Measurements from ENCODE around the gene C2CD3.
"Not testable (repeated sequence)": the region's sequence is repeated elsewhere in the genome, so short reads cannot be mapped to it uniquely, and the experiment has no call there.

C2CD3 gene

DNA sequence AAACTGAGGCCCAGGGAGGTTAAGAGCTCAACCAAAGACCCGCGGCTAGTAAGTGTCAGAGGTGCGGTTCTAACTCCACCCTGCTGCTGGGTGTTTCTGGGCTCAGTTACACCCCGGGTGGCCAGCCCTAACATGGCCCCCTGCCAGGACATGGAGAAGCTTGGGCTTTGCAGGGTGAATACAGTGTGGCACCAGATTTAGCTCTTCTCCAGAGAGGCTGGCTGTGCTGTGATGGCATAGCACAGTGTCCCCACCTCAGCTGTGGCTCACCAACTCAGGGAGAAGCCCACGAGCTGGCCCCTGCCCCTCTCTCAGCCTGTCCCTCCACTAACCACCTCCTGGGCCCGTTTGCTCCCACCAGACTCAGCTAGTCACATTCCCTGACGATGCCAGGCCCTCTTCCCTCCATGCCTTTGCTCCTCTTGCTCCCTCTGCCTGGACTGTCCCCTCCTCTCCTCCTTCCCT, 168.9 kb downstream of the C2CD3 start:
- no peak for DNase-seq

DNA sequence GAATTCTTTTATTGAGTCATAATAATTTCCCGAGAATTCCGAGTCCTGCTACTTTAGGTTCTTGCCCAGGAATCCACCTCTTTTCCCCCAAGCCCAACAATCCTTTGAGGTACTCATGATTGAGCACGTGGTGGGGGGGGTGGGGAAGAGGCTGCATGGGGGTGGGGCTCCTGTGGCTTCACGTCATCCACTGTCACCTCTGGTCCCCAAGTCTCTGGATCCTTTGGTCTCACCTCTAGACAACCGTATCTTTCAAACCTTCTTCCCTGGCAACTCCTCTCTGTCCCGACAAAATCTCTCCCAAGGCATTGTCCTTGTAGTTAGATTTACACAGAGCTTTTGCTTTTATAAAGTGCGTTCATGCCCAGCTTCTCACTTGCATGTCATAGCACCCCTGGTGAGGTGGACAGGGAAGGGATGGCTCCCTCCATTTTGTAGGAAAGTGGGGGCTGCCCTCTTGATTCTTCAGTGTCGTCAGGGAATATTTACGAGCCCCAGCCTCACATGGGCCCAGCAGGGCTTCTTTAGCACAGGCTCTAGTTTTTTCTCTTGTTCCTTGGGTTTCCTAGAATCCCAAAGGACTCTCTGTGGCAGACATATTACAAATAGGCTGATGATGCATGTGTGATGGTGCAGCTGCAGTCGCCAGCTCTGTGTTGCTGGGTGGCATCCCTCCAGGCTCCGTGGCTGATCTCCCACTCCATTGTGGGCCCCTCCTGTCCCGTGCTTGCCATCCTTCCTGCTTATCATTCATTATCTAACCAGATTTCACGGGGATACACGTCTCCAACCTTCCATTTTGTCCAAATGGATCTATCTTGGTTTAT, 170.3 kb downstream of the C2CD3 start:
- DNase-seq: no peak

DNA sequence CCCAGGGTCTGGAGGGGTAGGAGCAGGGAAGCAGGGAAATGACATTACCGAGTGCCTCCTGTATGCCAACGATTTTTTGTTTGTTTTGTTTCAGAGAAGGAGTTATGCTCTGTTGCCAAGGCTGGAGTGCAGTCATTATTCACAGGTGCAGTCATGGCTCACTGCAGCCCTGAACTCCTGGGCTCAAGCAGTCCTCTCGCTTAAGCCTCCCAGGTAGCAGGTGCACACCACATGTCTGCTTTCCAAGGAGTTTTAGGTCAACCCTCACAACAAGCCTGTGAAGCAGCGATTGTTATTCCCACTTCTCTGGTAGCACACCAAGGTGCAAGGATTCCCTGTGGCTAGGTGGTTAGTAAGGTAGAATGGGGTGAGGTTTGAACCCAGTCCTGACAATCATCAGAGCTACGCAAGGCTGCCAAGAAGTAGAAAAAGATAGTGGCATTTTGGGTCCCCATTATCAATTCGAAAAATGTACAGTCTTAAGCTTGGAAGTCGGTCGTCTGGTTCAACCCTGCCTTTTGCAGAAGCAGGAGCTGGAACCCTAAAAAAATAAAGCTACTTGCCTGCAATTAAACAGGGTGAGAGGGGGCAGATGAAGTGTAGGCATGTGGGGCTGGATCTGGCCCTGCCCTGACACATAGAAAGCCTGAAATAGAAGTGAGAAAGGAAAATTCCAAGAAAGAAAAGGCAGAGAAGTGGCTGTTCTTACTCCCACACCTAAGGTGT, 171.1 kb downstream of the C2CD3 start:
- DNase-seq: no peak

DNA sequence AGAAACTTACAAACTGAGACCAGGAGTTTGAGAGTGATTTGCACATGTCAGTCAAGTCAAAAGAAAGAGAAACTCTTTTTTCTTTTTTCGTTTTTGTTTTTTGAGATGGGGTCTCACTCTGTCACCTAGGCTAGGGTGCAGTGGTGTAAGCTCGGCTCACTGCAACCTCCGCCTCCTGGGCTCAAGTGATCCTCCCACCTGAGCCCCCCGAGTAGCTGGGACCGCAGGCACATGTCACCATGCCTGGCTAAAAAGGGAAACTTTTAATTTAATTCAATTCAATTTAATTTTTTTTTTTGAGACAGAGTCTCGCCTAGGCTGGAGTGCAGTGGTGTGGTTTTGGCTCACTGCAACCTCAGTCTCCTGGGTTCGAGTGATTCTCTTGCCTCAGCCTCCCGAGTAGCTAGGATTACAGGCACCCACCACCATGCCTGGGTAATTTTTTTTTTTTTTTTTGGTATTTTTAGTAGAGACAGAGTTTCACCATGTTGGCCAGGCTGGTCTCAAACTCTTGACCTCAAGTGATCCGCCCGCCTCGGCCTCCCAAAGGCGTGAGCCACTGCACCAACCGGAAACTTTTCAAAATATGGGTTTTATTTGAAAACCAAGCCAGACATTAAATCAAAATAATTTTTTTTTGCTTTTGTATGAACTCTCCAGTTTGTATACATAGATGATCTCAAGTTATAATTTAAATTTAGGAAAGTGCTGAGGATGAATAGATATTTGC, 171.8 kb downstream of the C2CD3 start:
- no peak for DNase-seq

DNA sequence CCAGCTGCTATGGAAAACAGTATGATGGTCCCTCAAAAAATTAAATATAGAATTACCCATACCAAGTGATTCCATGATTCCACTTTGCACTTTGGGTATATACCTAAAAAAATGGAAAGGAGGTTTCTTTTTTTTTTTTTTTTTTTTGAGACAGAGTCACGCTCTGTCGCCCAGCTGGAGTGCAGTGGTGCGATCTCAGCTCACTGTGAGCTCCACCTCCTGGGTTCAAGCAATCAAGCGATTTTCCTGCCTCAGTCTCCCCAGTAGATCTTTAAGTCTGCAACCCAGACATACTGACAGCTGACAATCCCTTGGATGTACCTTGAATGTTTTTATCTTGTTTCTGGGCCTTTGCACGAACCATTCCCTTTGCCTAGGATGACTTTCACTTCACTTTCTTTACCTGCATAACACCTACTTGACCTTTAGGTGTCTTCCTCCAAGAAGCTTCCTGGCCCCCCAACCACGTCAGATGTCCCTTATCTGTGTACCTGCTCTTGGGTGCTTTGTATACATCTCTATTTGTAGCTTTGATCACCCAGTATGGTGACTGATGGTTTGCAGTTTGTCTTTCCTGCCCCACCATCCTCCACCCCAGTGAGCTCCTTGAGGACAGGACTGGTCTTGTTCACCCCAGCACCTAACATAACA, 173.6 kb downstream of the C2CD3 start:
- DNase-seq: no peak

DNA sequence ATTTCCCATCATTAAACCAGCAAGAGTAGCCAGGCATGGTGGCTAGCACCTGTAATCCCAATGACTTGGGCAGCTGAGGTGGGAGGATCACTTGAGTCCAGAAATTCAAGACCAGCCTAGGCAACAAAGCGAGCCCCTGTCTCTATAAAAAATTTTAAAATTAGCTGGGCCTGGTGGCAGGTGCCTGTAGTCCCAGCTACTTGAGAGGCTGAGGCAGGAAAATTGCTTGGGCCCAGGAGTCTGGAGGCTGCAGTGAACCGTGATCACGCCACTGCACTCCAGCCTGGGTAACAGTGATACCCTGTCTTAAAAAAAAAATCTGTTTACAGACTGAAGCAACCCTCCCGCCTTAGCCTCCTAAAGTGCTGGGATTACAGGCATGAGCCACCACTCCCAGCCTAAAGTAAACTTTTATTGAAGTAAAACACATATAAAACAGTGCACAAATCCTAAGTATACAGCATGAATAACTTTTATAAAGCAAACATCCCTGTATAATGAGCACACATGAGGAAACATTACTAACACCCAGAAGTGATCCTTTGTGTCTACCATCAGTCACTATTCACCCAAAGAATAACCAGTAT, 174.5 kb downstream of the C2CD3 start:
- no peak for DNase-seq

DNA sequence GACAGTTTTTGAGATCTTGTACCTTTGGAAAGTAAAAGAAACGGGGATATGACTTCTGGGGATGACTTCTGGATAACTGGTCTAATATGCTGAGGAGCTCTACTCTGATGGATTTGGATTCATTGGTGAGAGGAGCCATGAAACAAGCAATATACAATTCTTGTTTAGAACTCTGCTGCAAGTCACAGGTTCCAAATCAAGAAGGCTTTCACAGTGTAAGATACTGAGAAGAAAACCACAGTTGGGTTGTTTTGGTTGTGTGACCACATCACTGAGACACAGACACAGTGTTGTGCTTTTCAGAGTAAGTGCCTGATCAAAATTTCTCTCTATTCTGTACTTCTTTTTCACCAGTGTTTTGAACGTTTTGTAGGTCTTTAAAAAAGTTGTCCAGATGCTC, 175.1 kb downstream of the C2CD3 start:
- DNase-seq: no peak

DNA sequence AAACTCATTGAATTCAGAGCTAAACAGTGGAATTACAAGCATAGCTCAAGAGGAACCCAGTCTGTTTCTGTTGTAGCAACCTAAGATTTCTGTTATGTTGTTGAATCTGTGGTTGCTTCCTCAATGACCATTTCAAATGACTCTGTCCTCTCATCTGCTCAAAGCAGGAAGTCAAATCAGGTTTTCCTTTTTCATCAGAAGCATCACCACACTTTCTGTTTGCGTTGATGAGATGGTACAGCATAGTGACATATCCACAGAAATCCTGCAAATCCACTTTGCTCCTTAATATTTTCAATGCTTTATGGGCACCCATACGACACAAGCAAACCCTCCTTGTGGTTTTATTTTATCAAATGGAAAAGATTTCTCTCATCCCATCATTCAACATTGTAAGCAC, 175.6 kb downstream of the C2CD3 start:
- no peak for DNase-seq

DNA sequence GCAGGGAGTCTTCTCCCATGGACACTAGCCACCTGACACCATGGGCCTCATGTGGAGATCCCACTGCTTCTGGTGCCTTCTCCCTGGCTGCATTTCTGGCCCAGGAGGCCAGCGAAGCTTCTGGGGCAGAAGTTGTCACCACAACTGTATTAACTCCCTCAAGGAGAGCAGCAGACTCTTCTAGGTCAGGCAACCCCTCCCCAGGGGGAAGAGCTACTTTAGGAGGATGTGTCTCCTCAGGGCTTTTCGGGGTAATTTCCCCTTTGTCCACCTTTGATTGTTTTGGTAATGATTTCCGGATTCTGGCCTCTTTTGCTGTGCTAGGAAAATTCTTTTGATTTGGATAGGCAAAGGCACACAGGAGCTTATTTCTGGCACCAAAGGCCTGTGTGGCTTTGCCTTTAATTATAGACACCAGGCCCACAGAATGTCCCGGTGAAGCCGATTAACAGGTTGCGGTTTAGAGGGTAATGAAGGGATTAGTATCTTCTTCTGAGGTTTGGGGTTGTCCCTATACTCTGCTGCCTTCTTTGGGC, 179.3 kb downstream of the C2CD3 start:
- DNase-seq: no peak

DNA sequence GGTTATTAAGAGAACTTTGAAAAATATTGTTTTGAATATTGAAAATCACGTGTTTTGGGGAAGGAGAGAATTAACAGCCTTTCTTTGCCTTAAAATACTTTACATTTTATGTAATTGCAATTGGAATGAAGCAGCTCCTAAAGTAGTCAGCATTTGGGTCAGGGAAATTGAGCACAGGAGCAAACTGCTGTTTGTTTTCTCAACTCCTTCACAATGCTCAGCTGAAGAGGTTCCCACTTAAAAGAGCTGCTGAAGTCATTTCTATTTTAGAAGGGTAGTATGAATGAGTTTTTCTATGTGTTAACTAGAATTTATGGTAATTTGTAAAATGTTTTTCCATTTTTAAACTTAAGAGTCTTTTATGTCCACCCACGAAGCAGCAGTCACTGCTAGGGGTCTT, 180.1 kb downstream of the C2CD3 start:
- DNase-seq: no peak

DNA sequence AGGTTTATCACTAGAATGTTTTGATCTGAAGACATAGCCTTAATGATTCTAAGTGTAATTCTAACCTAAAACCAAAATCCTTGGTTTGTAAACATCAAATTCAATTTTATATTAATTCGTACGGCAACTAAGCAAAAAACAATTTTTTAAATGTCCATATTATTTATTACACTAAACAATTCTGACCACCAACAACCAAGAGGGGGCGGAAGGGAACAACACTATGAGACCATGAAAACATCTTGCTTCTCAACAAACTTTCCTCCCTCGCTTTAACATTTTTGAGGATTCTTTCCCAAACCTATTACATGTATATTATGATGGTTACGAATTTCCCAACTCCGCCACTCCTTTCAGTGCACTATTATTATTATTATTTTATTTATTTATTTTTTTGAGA, 181.6 kb downstream of the C2CD3 start:
- no peak for DNase-seq

DNA sequence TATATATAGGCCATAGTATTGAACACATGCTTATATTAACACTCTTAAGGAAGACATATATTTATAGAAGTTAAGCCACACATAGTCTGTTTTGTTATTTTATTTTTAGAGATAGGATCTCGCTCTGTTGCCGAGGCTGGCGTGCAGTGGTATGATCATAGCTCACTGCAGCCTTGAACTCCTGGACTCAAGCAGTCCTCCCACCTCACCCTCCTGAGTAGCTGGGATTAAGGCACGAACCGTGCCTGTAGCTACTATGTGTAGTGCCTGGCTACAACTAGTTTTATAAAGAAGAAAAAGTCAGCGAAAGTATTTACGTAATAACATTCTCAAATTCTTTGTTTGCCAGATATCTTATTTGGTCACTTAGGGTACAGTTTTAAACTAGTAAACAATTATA, 182.6 kb downstream of the C2CD3 start:
- DNase-seq: no peak

DNA sequence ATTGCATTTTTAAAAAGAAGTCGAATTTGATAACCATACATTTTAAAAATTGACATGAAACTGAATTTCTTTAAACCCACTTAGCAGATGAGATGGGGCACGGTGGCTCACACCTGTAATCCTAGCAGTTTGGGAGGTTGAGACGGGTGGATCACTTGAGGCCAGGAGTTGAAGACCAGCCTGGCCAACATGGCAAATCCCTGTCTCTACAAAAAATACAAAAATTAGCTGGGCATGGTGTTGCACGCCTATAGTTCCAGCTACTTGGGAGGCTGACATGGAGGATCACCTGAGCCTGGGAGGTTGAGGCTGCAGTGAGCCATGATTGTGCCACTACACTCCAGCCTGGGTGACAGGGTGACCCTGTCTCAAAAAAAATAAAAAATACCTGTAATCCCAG, 185.1 kb downstream of the C2CD3 start:
- not testable (repeated sequence) for DNase-seq

DNA sequence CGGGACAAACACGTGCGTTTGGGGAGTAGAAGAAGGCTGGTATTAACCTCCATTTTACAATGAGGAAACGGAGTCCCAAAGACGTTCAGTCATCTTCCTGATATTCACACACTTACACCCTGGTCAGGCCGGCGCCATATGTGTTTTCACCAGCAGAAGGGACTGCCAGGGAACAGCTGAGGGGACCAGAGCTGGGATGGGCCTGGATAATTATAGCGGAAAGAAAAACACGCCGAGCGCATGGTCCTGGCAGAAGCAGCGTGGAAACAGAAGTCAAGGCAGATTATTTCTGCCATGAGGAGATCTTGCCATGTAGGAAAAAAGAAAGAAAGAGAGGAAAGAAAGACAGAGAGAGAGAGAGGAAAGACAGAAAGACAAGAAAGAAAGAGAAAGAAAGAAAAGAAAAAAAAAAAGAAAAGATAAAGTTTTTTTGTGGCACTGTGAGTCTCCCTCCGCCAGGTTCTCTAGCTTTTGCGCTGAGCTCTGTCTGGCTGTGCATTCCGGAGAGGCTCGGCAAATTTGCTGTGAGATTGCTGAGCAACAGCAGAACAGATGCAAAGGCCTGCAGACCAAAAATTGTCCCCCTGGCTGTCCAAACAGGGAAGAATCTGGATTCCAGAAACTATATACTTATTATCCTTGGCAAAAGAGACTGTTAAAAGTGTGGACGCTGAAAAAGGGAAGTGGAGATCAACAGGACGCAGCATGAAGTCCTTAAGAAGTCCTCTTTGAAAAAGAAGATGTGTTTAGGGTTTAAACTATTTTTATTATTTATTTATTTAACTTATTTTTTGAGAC, 186.9 kb downstream of the C2CD3 start:
- DNase-seq: no peak

DNA sequence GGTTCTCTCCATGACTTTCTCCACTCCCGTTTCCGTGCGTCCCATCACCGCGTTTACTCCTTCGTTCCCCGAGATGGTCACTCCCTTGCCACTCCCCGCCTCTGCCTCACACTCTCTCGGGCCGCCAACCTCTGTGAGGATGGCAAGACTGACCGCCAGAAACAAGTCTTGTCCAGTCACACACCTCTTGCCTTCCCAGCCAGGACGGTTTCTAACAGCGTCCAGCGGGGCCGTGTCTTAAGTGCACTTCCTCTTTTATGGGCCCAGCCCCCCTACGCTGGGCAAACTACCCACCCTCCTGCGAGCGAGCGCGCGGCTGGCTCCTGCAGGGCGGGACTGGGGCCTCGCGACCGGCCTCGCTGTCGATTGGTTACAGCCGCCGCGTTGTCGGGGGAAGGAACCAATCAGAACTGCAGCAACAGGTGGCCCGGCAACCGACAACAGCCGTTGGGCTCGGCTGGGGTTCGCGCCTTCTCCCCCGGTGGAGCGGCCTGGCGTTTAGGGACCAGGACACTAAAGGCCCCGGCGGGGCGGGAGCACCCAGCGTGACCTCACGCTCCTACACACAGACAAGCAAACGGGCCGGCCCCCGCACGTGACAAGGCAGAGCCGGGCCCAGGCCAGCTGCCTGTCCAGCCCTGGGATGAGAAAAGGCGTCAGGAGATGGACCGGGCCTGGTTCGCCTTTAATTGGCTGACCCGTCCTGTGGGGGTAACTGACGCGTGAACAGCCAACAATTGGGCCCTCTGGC, 187.6 kb downstream of the C2CD3 start:
- peak; percentile 83 for DNase-seq

DNA sequence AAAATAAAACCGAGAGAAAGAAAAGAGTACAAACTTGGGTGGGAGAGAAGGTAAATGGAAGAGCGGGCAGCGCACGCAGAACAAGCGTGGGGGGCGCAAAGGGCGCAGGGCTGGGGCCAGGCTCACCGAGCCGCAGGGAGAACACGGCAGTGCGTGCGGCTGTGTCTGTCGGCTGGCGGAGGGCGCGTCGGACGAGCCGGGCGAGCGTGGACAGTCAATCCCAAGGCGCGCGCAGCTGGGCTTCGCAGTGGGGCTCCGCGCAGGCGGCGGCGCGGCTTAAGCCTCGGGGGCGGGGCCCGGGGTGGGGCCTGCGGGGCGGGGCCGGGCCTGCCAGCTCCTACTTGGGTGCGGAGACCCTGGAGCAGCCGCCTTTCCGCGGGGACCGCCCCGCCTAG, 188.2 kb downstream of the C2CD3 start, which contains the start of gene UCP2:
TSS of gene UCP2 (minus strand) at position 249 of the 395 bp plus-strand sequence. CDS start 4,465 bp downstream, outside the sequence.
- DNase-seq: peak; percentile 71

DNA sequence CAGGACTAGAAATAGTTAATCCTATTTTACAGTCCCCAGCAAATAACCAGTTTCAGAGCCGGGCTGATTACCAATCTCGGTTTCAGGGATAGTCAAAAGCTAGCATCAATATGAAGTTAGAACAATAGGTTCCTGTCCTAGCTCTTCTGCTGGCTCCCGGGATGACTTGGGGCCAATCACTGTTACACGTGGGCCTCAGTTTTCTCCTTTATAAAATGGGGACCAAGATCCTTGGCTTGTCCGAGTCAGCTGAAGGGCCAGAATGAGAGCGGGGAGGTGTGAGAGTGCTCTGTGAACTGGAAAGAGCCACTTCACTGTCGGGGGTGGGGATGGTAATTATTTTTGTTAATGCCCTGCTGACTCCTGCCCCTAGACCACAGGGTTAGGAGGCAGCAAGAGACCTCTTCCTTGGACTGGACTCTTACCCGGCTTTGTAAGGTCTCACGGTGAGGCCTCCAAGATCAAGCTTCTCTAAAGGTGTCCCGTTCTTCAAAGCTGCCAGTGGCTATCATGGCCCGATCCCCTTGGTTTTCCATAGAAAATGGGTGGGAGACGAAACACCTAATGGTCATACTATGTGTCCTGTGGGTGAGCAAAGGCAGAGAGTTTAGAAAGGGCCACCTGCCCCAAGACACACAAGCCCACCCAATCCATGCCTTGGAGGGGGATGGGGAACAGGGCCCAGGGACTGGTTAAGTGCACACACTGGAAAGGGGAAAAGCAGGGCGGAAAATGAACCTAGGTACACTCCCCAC, 189.6 kb downstream of the C2CD3 start:
- DNase-seq: no peak

DNA sequence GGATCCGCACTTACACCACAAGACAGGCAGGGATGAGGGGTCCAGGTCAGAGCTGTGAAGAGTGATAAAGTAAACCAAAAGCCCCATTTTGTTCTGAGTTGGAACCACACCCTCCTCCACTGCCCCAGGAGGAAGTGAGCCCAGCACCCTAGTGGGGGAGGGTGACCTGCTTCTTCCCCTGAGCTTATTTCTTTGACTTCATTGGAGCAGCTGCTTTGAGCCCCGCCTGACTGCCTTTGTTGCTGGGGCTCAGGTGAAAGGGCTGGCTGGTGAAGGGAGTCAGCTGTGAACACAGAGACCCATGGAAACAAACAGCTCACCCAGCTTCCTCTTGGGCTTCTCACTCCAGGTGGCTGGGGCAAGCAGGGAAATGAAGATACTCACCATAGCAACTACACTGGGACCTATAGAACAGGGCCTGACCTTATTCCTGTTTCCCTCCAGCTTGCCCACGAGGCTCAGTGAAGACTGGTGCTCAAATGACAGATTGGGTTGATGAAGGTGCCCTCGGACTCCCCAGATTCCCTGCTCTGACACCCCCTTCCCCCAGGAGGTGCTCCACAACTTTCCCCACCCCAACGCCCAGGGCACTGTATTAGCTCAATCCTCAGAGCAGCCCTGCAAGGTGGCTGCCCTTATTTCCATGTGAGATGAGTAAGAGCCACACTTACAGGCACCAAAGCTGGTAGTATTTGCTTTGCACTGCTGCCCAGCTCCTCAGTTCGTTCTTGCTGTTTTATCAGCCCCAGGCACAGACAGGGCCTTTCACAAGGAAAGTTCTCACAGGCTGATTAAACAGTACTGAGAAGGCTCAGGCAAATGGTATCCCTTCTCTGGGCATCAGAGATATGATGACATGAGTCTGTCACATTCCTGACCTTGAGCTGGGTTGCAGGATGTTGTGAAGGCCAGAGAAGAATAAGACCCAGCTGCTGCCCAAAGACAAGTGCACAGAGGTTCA, 190.5 kb downstream of the C2CD3 start:
- DNase-seq: no peak

Measured in fibroblast of skin of right biceps (primary cell).